HAP-1 (cell line): ENCODE results near the gene PDE4B.
"Not testable (repeated sequence)": the region's sequence is repeated elsewhere in the genome, so short reads cannot be mapped to it uniquely, and the experiment has no call there.

ENCODE experiments used
- DNase-seq, 2 experiments: peaks; one replicate each; pipeline ENCODE4 v3.0.0-alpha.2; 2016 to 2020; ENCODE audit warnings: low spot score in 2 of 2
- H3K27me3 ChIP-seq: fragments of 250-450 bp; sonication (Bioruptor Pico); 2 replicates; pipeline ENCODE4 v1.5.1; 2020; ENCODE audit warnings: low read depth, mild to moderate bottlenecking, moderate library complexity
- H3K36me3 ChIP-seq: fragments of 250-450 bp; sonication (Bioruptor Pico); replicated peaks from 2 replicates; pipeline ENCODE4 v1.5.1; 2020; ENCODE audit warnings: mild to moderate bottlenecking
- H3K4me1 ChIP-seq: fragments of 250-450 bp; sonication (Bioruptor Pico); 2 replicates; pipeline ENCODE4 v1.5.1; 2020; ENCODE audit warnings: mild to moderate bottlenecking
- H3K4me3 ChIP-seq: fragments of 250-450 bp; sonication (Bioruptor Pico); 2 replicates; pipeline ENCODE4 v1.5.1; 2020; ENCODE audit warnings: mild to moderate bottlenecking, moderate library complexity
- H3K9me3 ChIP-seq: fragments of 250-450 bp; sonication (Bioruptor Pico); 2 replicates; pipeline ENCODE4 v1.5.1; 2020; ENCODE audit warnings: mild to moderate bottlenecking, moderate library complexity
- in situ Hi-C: fragments of 300-500 bp; cut with MboI; formaldehyde crosslinking; loops from 3 replicates; pipeline ENCODE4 v1.14.3; 2020; ENCODE audit warnings: low sequenced_read_pairs, inconsistent platforms, mixed read lengths

Gene PDE4B

DNA sequence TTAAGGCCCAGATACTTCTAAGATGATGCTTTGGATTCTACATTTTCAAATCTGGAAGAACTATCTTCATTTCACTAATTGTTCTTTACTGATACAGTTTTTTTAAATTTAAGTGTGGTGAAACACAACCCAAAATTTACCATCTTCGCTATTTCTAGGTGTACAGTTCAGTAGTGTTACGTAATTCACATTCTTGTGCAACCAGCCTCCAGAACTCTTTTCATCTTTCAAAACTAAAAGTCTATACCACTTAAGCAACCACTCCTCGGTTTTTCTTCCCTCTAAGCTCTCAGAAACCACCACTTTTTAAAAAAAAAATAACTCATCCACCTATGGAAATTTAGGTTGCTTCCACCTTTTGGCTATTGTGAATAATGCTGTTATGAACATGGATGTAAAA lies 220.7 kb downstream of the PDE4B start:
- Histone ChIP-seq H3K4me3 (no peak overlapping the region), H3K4me1 (no peaks in the 10 kb centered on the region), H3K9me3 (no peaks in the 10 kb centered on the region), H3K36me3 (no peaks in the 10 kb centered on the region), H3K27me3 (no peaks in the 10 kb centered on the region)
- in situ Hi-C loops, result no loop called here
- DNase-seq, result no peak

DNA sequence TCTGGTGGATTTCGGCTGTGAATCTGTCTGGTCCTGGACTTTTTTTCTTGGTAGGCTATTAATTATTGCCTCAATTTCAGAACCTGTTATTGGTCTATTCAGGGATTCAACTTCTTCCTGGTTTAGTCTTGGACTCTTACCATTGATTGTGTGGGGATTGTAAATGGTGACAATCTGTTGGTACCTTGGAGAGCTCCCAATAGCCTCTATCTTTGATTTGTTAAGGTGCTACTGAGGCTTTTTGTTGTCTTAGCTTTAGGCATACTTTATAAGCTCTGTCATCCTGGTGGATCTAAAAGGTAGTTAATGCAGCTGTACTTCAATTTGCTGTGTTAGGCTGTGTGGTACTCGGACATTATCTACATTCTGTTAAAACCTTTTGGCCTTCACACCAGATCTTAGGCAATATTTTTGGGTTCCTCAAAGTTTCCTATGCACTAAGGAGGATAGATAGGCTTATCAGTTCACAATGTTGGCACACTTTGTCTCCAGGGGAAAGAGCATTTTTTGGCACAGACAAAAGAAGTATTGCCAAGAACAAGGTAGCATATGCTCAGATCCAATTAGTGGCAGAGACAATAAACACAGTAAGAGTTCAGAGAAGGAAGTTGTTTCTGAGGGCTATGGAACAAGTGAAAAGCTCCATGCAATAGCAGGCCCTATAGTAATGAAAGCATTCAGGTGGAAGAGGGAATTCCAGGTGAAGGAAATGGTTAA lies 230.4 kb downstream of the PDE4B start:
- in situ Hi-C loops, result no loop called here
- Histone ChIP-seq H3K4me3 (no peak overlapping the region), H3K4me1 (no peaks in the 10 kb centered on the region), H3K9me3 (no peaks in the 10 kb centered on the region), H3K36me3 (no peaks in the 10 kb centered on the region), H3K27me3 (no peaks in the 10 kb centered on the region)
- DNase-seq, result no peak

- H3K27me3 ChIP-seq, result no peaks in the 10 kb centered on the region
- no peaks in the 10 kb centered on the region for H3K9me3 ChIP-seq
- H3K36me3 ChIP-seq, result no peaks in the 10 kb centered on the region
- no peak overlapping the region for H3K4me3 ChIP-seq
- H3K4me1 ChIP-seq, result no peaks in the 10 kb centered on the region
- no peak for DNase-seq
- in situ Hi-C loops, result no loop called here
These were observed 232.5 kb downstream of the PDE4B start for GRCh38 chr1:66025188-66025587.

GRCh38 chr1:66028035-66028434 lies 235.3 kb downstream of the PDE4B start:
- H3K4me1 ChIP-seq, result no peaks in the 10 kb centered on the region
- H3K27me3 ChIP-seq, result no peaks in the 10 kb centered on the region
- in situ Hi-C loops, result no loop called here
- H3K9me3 ChIP-seq, result no peaks in the 10 kb centered on the region
- H3K4me3 ChIP-seq, result no peak overlapping the region
- no peak for DNase-seq
- no peaks in the 10 kb centered on the region for H3K36me3 ChIP-seq

DNA sequence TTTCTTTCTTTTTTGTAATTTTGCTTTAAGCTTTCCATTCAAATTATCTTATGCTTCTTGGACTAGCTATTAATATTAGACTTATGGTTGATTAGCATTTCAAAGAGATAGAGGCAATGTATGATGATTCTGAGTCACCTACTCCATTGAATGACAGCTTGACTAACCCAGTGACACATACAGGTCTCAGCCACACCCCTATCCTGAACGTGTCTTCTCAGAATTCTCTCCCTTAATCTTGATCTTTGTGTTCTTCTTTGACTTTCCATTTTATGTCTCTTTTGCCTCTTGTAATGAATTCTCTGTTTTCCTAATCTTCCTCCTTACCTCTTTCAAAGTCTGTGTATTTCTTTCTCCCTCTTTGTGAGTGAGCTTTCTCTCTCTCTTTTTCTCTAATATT lies 241.1 kb downstream of the PDE4B start:
- Histone ChIP-seq H3K9me3 (no peaks in the 10 kb centered on the region), H3K4me1 (no peaks in the 10 kb centered on the region), H3K4me3 (no peak overlapping the region), H3K27me3 (no peaks in the 10 kb centered on the region), H3K36me3 (no peaks in the 10 kb centered on the region)
- DNase-seq, result no peak
- in situ Hi-C loops, result no loop called here

DNA sequence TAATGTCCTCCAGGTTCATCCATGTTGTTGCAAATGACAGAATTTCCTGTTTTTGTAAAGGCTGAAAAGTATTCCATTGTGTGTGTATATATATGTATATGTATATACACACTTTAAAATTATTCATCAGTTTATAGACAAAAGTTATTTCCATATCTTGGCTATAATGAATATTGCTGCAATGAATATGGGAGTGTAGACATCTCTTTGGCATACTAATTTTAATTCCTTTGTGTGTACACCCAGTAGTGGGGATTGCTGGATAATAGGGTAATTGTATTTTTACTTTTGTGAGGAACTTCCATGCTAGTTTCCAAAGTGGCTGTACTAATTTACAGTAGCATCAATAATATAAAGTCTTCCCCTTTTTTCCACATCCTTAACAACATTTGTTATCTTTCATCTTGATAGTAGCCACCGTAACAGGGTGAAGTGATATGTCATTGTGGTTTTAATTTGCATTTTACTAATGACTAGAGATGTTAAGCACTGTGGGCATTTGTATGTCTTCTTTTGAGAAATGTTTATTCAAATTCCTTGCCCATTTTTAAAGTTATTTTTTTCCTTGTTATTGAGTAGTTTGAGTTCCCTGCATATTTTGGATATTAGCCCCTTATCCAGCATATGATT lies 243.0 kb downstream of the PDE4B start:
- no peaks in the 10 kb centered on the region for H3K36me3 ChIP-seq
- DNase-seq, result no peak
- no peaks in the 10 kb centered on the region for H3K27me3 ChIP-seq
- in situ Hi-C loops, result no loop called here
- no peaks in the 10 kb centered on the region for H3K4me1 ChIP-seq
- no peaks in the 10 kb centered on the region for H3K9me3 ChIP-seq
- no peak overlapping the region for H3K4me3 ChIP-seq

GRCh38 chr1:66041654-66042053 lies 249.0 kb downstream of the PDE4B start:
- H3K4me3 ChIP-seq, result no peak overlapping the region
- no peaks in the 10 kb centered on the region for H3K27me3 ChIP-seq
- no peaks in the 10 kb centered on the region for H3K9me3 ChIP-seq
- no peaks in the 10 kb centered on the region for H3K36me3 ChIP-seq
- H3K4me1 ChIP-seq, result no peaks in the 10 kb centered on the region
- DNase-seq, result no peak
- in situ Hi-C loops, result no loop called here

GRCh38 chr1:66043186-66043585 lies 250.5 kb downstream of the PDE4B start:
- DNase-seq, result no peak
- H3K4me3 ChIP-seq, result no peak overlapping the region
- no peaks in the 10 kb centered on the region for H3K4me1 ChIP-seq
- no peaks in the 10 kb centered on the region for H3K9me3 ChIP-seq
- in situ Hi-C loops, result no loop called here
- no peaks in the 10 kb centered on the region for H3K36me3 ChIP-seq
- H3K27me3 ChIP-seq, result no peaks in the 10 kb centered on the region

- Histone ChIP-seq H3K4me3 (no peak overlapping the region), H3K36me3 (no peaks in the 10 kb centered on the region), H3K9me3 (no peaks in the 10 kb centered on the region), H3K4me1 (no peaks in the 10 kb centered on the region), H3K27me3 (no peaks in the 10 kb centered on the region)
- DNase-seq, result no peak
- in situ Hi-C loops, result no loop called here
These were observed 252.2 kb downstream of the PDE4B start for GRCh38 chr1:66044912-66045311.

- no peak for DNase-seq
- Histone ChIP-seq H3K4me1 (no peaks in the 10 kb centered on the region), H3K27me3 (no peaks in the 10 kb centered on the region), H3K36me3 (no peaks in the 10 kb centered on the region), H3K9me3 (no peaks in the 10 kb centered on the region), H3K4me3 (no peak overlapping the region)
- in situ Hi-C loops, result no loop called here
These were observed 253.7 kb downstream of the PDE4B start for GRCh38 chr1:66046415-66046814.

- in situ Hi-C loops, result no loop called here
- no peak for DNase-seq
- H3K36me3 ChIP-seq, result no peaks in the 10 kb centered on the region
- H3K27me3 ChIP-seq, result no peaks in the 10 kb centered on the region
- H3K4me3 ChIP-seq, result no peak overlapping the region
- no peaks in the 10 kb centered on the region for H3K4me1 ChIP-seq
- no peaks in the 10 kb centered on the region for H3K9me3 ChIP-seq
These were observed 255.3 kb downstream of the PDE4B start for GRCh38 chr1:66048011-66048410.

GRCh38 chr1:66050123-66050522 lies 257.4 kb downstream of the PDE4B start:
- no peaks in the 10 kb centered on the region for H3K9me3 ChIP-seq
- no peaks in the 10 kb centered on the region for H3K36me3 ChIP-seq
- no peaks in the 10 kb centered on the region for H3K4me1 ChIP-seq
- in situ Hi-C loops, result no loop called here
- H3K27me3 ChIP-seq, result no peaks in the 10 kb centered on the region; the same call in 1 of the 2 replicates
- no peak for DNase-seq
- H3K4me3 ChIP-seq, result no peak overlapping the region

DNA sequence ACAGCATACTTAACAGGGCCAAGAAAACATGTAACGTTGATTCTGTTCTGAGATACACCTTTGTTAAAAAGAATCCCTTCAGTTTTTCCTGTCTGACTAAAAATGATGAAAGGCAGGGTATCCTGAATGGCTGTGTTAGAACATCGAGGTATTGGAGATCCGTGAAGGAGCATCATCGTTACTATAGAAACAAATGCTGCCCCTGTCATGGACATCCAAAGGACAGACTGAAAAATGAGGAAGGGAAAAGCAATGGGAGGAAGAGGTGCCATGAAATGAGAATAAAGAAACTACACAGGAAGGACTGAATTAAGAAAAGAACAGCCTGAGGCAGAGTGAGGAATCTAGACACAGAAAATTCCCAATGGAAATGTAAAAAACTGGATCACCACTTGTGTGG lies 257.9 kb downstream of the PDE4B start:
- in situ Hi-C loops, result no loop called here
- H3K27me3 ChIP-seq, result no peaks in the 10 kb centered on the region; the same call in 1 of the 2 replicates
- no peak overlapping the region for H3K4me3 ChIP-seq
- H3K9me3 ChIP-seq, result no peaks in the 10 kb centered on the region
- H3K4me1 ChIP-seq, result no peaks in the 10 kb centered on the region
- no peak for DNase-seq
- no peaks in the 10 kb centered on the region for H3K36me3 ChIP-seq

- Histone ChIP-seq H3K36me3 (no peaks in the 10 kb centered on the region), H3K4me1 (no peaks in the 10 kb centered on the region), H3K9me3 (no peaks in the 10 kb centered on the region), H3K4me3 (no peak overlapping the region), H3K27me3 (no peaks in the 10 kb centered on the region; the same call in 1 of the 2 replicates)
- no peak for DNase-seq
- in situ Hi-C loops, result no loop called here
These were observed 262.4 kb downstream of the PDE4B start for GRCh38 chr1:66055092-66055491.

DNA sequence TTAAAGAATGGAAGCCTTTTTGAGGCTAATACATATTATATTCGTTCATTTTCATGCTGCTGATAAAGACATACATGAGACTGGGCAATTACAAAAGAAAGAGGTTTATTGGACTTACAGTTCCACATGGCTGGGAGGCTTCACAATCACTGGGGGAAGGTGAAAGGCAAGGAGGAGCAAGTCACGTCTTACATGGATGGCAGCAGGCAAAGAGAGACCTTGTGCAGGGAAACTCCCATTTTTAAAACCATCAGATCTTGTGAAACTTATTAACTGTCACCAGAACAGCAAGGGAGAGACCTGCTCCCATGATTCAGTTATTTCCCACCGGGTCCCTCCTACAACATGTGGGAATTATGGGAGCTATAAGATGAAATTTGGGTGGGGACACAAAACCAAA lies 264.8 kb downstream of the PDE4B start:
- H3K4me3 ChIP-seq, DNase-seq, H3K4me1 ChIP-seq, H3K36me3 ChIP-seq, in situ Hi-C loops, H3K27me3 ChIP-seq, H3K9me3 ChIP-seq: not testable (repeated sequence)
